Measurements from ENCODE around the gene SMIM28.
A peak's percentile ranks its signal among the peaks of the same experiment; 100 is the strongest.
"Not testable (repeated sequence)": the region's sequence is repeated elsewhere in the genome, so short reads cannot be mapped to it uniquely, and the experiment has no call there.

Gene SMIM28

GRCh38 chr6:138403801-138404665 is 26.3 kb downstream of the SMIM28 start, which contains the start of gene HEBP2:
TSS of gene HEBP2 (plus strand) at chr6:138404223. CDS start at chr6:138404496, 273 bp downstream.
- DNase-seq (ENCODE audit: low read depth in 2 of 3, low spot score in 1 of 3) = peak; percentile 55 to 90 (median 86)

- no peak for DNase-seq (ENCODE audit: low read depth in 2 of 3, low spot score in 1 of 3)
Observed at GRCh38 chr6:138404666-138405337, 27.1 kb downstream of the SMIM28 start.

GRCh38 chr6:138405816-138406413 is 28.2 kb downstream of the SMIM28 start:
- DNase-seq (ENCODE audit: low read depth in 2 of 3, low spot score in 1 of 3) = no peak

GRCh38 chr6:138406443-138406842 is 28.7 kb downstream of the SMIM28 start:
- no peak for DNase-seq (ENCODE audit: low read depth in 2 of 3, low spot score in 1 of 3)

- no peak for DNase-seq (ENCODE audit: low read depth in 2 of 3, low spot score in 1 of 3)
Observed at GRCh38 chr6:138410048-138410735, 32.5 kb downstream of the SMIM28 start.

- DNase-seq (ENCODE audit: low read depth in 2 of 3, low spot score in 1 of 3) = no peak
Observed at GRCh38 chr6:138410972-138411880, 33.5 kb downstream of the SMIM28 start.

GRCh38 chr6:138415125-138415524 is 37.4 kb downstream of the SMIM28 start:
- DNase-seq (ENCODE audit: low read depth in 2 of 3, low spot score in 1 of 3) = no peak

- DNase-seq (ENCODE audit: low read depth in 2 of 3, low spot score in 1 of 3) = no peak
Observed at GRCh38 chr6:138416206-138416605, 38.5 kb downstream of the SMIM28 start.

- no peak for DNase-seq (ENCODE audit: low read depth in 2 of 3, low spot score in 1 of 3)
Observed at GRCh38 chr6:138417493-138418117, 39.9 kb downstream of the SMIM28 start.

GRCh38 chr6:138418118-138418742 is 40.5 kb downstream of the SMIM28 start:
- no peak for DNase-seq (ENCODE audit: low read depth in 2 of 3, low spot score in 1 of 3)

GRCh38 chr6:138419766-138420165 is 42.1 kb downstream of the SMIM28 start:
- DNase-seq (ENCODE audit: low read depth in 2 of 3, low spot score in 1 of 3) = no peak

- no peak for DNase-seq (ENCODE audit: low read depth in 2 of 3, low spot score in 1 of 3)
Observed at GRCh38 chr6:138420356-138420755, 42.7 kb downstream of the SMIM28 start.

- no peak for DNase-seq (ENCODE audit: low read depth in 2 of 3, low spot score in 1 of 3)
Observed at GRCh38 chr6:138421089-138421488, 43.4 kb downstream of the SMIM28 start.

- DNase-seq (ENCODE audit: low read depth in 2 of 3, low spot score in 1 of 3) = no peak
Observed at GRCh38 chr6:138421608-138422007, 43.9 kb downstream of the SMIM28 start.

GRCh38 chr6:138422861-138423260 is 45.2 kb downstream of the SMIM28 start:
- DNase-seq (ENCODE audit: low read depth in 2 of 3, low spot score in 1 of 3) = no peak

- DNase-seq (ENCODE audit: low read depth in 2 of 3, low spot score in 1 of 3) = no peak
Observed at GRCh38 chr6:138424004-138424904, 46.5 kb downstream of the SMIM28 start.

- not testable (repeated sequence) for DNase-seq (ENCODE audit: low read depth in 2 of 3, low spot score in 1 of 3)
Observed at GRCh38 chr6:138425256-138425655, 47.6 kb downstream of the SMIM28 start.

GRCh38 chr6:138426500-138427123 is 48.9 kb downstream of the SMIM28 start:
- DNase-seq (ENCODE audit: low read depth in 2 of 3, low spot score in 1 of 3) = no peak
